H1 (cell line): ENCODE data around the gene BMI1.

Experiments used
- BACH1 ChIP-seq: IDR thresholded peaks from 2 replicates; pipeline ENCODE4 v1.6.1; 2012; ENCODE audit warnings: low read length, improper control_type of control experiment
- BCL11A ChIP-seq, 2 experiments: IDR thresholded peaks; one replicate each; pipeline ENCODE4 v1.6.1; 2011; ENCODE audit warnings: low read depth in 2 of 2, low read length in 2 of 2, mild to moderate bottlenecking in 2 of 2
- CHD2 ChIP-seq: IDR thresholded peaks from 2 replicates; pipeline ENCODE4 v1.6.1; 2012; ENCODE audit warnings: low read length, improper control_type of control experiment
- EZH2 ChIP-seq: fragments of 200-600 bp; sonication (generic); IDR thresholded peaks from 2 replicates; pipeline ENCODE4 v1.7.1; 2012; ENCODE audit warnings: low read depth, mild to moderate bottlenecking, moderate library complexity, low read length, inconsistent platforms; ENCODE audit not compliant: severe bottlenecking
- POLR2A ChIP-seq, 2 experiments: IDR thresholded peaks; 1 replicate in 1 of 2; 2 replicates in 1 of 2; pipeline ENCODE4 v1.6.1; 2011; ENCODE audit warnings: low read depth in 2 of 2, low read length in 2 of 2, mild to moderate bottlenecking in 2 of 2; ENCODE audit errors: control extremely low read depth in 1 of 2
- POU5F1 ChIP-seq: IDR thresholded peaks from 2 replicates; pipeline ENCODE4 v1.6.1; 2011; ENCODE audit warnings: low read depth, mild to moderate bottlenecking, low read length, moderate library complexity
- SIN3A ChIP-seq, 2 experiments: IDR thresholded peaks in 1 of 2; conservative IDR thresholded peaks in 1 of 2; 2 replicates each; pipeline ENCODE4 v1.6.1; 2011 to 2012; ENCODE audit warnings: low read length in 2 of 2, improper control_type of control experiment in 1 of 2, low read depth in 1 of 2, mild to moderate bottlenecking in 1 of 2
- SP2 ChIP-seq: IDR thresholded peaks from 2 replicates; pipeline ENCODE4 v1.6.1; 2012; ENCODE audit warnings: mild to moderate bottlenecking, low read length, inconsistent platforms
- TF ChIP-seq, protein P1 (sequence below), 3 experiments: IDR thresholded peaks; 1 replicate in 2 of 3; 2 replicates in 1 of 3; pipeline versions ENCODE4 v1.5.1 to v1.6.1; 2011; ENCODE audit warnings: low read length in 3 of 3, mild to moderate bottlenecking in 3 of 3, inconsistent platforms in 2 of 3, low read depth in 1 of 3, moderate library complexity in 1 of 3; ENCODE audit not compliant: insufficient read depth in 1 of 3; ENCODE audit errors: control extremely low read depth in 1 of 3
- TF ChIP-seq, protein P2 (sequence below): IDR thresholded peaks from 2 replicates; pipeline ENCODE4 v1.6.1; 2012; ENCODE audit warnings: inconsistent platforms
- TF ChIP-seq, protein P3 (sequence below): IDR thresholded peaks from 2 replicates; pipeline ENCODE4 v1.6.1; 2011; ENCODE audit warnings: low read length, improper control_type of control experiment

DNA sequence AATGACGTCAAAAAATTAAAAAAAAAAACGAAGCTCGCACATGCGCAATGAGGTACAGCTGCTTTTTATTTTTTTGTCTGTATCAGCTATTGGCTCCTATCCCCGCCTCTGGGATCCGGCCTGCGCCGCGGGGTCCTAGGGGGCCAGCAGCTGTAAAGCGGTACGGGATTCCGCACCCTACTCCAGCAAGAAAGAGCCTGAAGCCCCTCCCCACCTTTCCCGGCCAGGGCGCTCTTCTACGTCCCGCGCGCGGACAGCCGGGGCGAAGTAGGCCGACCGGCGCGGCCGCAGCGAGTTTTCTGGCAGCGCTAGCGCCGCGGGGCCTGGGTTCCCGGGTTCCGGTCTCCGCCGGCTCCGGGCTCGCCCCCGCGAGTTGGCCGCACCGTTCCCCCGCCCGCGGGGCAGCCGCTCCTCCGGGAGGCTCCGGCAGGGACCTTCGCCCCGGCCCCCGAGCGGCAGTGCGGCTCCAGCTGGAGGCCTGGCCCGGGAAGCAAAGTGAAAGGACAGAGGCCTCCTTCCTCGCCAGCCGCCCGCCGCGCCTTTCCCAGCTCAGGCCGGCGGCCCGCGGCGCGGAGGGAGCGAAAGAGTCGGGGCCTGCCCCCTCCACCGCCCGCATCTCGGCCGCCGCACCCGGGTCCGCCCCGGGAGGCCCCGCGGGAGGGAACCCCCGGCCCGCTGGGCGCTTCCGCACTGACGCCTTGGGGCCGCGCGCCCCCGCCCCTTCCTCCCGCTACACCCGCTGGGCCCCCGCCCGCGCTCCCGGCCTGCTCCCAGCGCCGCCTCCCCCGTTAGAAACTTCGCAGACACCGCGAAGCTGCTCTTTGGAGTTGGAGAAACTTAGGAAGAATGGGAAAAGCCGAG is 19.7 kb downstream of the BMI1 start:
- TF ChIP-seq, protein P1, sequence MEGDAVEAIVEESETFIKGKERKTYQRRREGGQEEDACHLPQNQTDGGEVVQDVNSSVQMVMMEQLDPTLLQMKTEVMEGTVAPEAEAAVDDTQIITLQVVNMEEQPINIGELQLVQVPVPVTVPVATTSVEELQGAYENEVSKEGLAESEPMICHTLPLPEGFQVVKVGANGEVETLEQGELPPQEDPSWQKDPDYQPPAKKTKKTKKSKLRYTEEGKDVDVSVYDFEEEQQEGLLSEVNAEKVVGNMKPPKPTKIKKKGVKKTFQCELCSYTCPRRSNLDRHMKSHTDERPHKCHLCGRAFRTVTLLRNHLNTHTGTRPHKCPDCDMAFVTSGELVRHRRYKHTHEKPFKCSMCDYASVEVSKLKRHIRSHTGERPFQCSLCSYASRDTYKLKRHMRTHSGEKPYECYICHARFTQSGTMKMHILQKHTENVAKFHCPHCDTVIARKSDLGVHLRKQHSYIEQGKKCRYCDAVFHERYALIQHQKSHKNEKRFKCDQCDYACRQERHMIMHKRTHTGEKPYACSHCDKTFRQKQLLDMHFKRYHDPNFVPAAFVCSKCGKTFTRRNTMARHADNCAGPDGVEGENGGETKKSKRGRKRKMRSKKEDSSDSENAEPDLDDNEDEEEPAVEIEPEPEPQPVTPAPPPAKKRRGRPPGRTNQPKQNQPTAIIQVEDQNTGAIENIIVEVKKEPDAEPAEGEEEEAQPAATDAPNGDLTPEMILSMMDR (IDR thresholded peaks at IDR 0.05; ENCODE audit: control extremely low read depth in 1 of 3, insufficient read depth in 1 of 3, low read depth in 1 of 3, low read length in 3 of 3): no peak
- 0 out of 4 replicates have a peak, but pooled peaks of 1 of the 2 experiments have one; percentile 9 for TF ChIP-seq SIN3A (conservative IDR thresholded peaks at IDR 0.05 in 1 of 2, IDR thresholded peaks at IDR 0.05 in 1 of 2; ENCODE audit: low read depth in 1 of 2, low read length in 2 of 2)
- no peak for TF ChIP-seq SP2
- no peak for TF ChIP-seq CHD2
- TF ChIP-seq BCL11A (IDR thresholded peaks at IDR 0.05; ENCODE audit: low read depth in 2 of 2, low read length in 2 of 2): no peak
- TF ChIP-seq, protein P2, sequence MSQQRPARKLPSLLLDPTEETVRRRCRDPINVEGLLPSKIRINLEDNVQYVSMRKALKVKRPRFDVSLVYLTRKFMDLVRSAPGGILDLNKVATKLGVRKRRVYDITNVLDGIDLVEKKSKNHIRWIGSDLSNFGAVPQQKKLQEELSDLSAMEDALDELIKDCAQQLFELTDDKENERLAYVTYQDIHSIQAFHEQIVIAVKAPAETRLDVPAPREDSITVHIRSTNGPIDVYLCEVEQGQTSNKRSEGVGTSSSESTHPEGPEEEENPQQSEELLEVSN: no peak
- TF ChIP-seq POU5F1: no peak
- no peak for TF ChIP-seq EZH2
- TF ChIP-seq POLR2A (IDR thresholded peaks at IDR 0.05; ENCODE audit: control extremely low read depth in 1 of 2, low read depth in 2 of 2, low read length in 2 of 2): no peak
- TF ChIP-seq, protein P3, sequence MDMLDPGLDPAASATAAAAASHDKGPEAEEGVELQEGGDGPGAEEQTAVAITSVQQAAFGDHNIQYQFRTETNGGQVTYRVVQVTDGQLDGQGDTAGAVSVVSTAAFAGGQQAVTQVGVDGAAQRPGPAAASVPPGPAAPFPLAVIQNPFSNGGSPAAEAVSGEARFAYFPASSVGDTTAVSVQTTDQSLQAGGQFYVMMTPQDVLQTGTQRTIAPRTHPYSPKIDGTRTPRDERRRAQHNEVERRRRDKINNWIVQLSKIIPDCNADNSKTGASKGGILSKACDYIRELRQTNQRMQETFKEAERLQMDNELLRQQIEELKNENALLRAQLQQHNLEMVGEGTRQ: no peak
- no peak for TF ChIP-seq BACH1
